ENCODE data around the gene ABCA10.
"Not testable (repeated sequence)": the region's sequence is repeated elsewhere in the genome, so short reads cannot be mapped to it uniquely, and the experiment has no call there.

DNA sequence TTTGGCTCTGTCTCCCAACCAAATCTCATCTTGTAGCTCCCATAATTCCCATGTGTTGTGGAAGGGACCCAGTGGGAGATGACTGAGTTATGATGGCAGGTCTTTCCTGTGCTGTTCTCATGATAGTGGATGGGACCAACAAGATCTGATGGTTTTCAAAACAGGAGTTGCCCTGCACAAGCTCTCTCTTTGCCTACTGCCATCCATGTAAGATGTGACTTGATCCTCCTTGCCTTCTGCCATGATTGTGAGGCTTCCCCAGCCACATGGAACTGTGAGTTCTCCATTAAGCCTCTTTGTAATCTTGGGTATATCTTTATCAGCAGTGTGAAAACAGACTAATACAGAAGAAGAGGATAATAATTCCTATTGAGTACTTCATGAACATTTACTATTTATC, 60.0 kb downstream of the ABCA10 start:
- TF ChIP-seq, protein P1, sequence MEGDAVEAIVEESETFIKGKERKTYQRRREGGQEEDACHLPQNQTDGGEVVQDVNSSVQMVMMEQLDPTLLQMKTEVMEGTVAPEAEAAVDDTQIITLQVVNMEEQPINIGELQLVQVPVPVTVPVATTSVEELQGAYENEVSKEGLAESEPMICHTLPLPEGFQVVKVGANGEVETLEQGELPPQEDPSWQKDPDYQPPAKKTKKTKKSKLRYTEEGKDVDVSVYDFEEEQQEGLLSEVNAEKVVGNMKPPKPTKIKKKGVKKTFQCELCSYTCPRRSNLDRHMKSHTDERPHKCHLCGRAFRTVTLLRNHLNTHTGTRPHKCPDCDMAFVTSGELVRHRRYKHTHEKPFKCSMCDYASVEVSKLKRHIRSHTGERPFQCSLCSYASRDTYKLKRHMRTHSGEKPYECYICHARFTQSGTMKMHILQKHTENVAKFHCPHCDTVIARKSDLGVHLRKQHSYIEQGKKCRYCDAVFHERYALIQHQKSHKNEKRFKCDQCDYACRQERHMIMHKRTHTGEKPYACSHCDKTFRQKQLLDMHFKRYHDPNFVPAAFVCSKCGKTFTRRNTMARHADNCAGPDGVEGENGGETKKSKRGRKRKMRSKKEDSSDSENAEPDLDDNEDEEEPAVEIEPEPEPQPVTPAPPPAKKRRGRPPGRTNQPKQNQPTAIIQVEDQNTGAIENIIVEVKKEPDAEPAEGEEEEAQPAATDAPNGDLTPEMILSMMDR (IDR thresholded peaks at IDR 0.05), result not testable (repeated sequence)
- TF ChIP-seq POLR2A (IDR thresholded peaks at IDR 0.05), result not testable (repeated sequence)
